Raji (cell line): ENCODE results near the gene TM4SF18.

Source experiments
- POLR2A ChIP-seq: IDR thresholded peaks from 2 replicates; pipeline ENCODE4 v1.6.1; 2011; ENCODE audit warnings: low read depth, low read length, control low read depth; ENCODE audit not compliant: insufficient read depth

TM4SF18 gene, protein sequence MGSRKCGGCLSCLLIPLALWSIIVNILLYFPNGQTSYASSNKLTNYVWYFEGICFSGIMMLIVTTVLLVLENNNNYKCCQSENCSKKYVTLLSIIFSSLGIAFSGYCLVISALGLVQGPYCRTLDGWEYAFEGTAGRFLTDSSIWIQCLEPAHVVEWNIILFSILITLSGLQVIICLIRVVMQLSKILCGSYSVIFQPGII

DNA sequence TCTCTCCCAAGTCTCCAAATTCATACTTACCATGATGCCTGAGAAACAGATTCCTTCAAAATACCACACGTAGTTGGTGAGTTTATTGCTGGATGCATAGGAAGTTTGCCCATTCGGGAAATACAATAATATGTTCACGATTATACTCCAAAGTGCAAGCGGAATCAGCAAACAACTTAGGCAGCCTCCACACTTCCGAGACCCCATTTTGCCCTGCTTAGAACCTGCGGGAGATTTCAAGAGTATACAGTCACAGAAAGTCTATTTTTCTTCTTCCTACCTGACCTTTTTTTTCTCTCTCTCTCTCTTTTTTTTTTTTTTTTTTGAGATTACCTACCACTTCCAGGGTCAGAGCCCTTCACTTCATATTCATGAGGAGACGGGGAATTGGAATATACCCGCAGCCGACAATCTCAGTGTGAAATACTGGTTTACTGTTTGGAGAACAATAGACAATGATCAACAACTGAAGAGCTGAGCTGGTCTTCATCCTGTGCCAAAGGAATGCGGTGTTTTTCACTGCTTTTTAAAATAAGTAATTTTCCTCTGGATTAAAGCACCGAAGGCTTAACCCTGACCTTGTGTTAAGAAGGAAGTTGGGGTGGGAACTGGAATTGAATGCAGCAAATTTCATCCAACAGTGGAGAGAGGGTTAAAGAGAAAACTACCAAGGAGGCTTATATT is at the start of gene TM4SF18:
Gene TM4SF18 (minus strand): TSS at position 461 of the 684 bp plus-strand sequence. CDS start 254 bp downstream, at position 207.
- no peak for TF ChIP-seq POLR2A

DNA sequence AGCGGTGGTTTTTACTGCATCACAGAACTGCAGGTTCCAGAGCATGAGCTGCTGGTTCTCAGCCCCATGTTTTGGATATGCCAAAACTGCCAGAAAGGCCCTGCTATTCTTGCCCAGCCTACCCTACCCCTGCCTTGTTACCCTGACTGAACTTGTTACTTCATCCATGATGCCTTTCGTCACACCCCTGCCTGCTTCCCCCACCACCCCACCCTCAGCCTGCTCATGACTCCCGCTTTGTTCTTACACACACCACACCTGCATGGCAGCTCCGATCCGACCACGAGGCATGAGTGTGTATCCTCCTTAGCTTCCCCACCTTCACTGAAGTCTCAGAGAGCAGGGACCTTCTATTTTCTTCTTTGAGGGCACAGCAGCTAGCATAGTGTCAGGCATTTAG is 49.1 kb upstream of the TM4SF18 start:
- no peak for TF ChIP-seq POLR2A

DNA sequence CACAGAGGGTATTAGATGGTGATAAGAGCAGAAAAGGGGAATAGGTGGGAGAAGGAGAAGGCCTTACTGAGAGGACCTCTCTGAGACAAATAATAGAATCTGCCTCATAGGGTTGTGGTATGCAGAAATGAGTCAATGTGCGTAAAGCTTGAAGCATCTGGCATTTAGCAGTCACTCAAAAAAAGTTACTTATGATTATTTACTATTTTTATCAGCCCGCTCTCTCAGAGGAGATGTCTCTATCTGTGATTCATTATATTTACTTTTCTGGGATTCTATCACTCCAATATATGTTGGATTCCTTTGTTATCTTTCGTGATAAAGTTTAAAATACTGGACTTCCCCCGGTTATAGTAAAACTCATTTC is 48.6 kb upstream of the TM4SF18 start:
- TF ChIP-seq POLR2A, result no peak

DNA sequence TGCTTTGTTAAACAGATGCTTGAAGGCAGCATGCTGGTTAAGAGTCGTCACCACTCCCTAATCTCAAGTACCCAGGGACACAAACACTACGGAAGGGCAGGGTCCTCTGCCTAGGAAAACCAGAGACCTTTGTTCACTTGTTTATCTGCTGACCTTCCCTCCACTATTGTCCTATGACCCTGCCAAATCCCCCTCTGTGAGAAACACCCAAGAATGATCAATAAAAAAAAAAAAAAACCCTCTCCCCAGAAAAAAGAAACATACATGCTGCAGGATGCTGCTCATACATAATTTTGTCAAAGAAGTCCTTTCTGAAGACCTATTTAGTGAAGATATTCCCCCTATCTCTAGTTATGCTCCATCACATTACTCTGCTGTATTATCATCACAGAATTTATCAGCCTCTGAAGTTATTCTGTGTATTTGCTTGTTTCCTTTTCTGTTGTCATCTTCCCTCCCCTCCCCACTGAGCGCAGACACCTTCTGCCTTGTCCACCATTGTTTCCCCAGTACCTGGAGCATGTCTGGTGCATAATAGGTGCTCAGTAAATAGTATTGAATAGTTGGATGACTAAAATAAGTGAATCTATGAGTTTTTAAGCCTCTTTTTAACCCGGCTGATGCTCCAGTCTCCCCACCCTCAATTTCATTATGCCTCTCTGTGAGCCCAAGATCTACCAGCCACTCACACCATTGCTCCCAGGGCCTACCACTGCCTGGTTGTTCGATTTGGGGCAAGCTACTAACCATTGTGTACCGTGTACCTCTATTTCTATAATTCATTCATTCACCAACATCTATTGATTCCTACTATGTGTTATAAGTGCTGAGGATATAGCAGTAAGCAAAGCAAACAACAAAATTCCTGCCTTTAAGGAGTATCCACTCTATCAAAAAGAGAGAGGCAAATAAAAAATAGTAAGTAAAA is 48.0 kb upstream of the TM4SF18 start:
- TF ChIP-seq POLR2A, result no peak

DNA sequence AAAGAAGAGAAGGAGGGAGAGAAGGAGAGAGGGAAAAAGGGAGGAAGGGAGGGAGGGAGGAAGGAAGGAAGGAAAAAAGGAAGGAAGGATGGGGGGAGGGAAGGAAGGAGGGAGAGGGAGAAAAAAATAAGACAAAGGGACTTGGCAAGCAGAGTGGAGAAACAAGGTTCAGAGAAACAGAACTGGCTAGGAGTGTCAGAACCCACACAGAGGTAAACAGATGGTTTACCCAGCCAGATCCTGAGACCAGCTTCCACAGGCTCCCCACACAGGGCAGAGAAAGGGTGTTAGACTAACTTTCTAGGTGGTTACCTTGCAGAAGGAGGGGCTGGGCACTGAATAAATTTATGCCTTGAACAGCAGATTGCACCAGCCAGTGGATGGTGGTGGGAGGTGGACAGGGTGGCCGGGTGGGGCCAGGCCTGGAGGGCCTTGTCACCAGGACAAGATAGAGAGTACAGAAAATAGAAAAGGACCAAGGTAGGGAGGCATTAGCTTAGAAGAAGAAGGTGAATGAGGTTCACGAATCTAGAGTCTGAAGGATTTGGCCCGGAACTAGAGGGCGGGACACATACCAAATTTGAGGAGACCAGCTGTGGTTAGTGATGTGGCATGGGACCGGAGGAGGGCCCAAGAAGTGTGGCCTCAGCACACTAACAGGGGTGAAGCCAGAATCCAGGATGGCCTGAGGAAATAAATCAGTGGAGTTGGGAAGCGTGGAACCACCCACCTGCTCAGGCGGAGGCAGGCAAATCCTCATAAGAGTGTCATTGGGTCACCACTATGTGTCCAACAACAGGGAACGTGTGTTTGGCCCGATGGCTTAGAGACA is 45.3 kb upstream of the TM4SF18 start:
- no peak for TF ChIP-seq POLR2A

DNA sequence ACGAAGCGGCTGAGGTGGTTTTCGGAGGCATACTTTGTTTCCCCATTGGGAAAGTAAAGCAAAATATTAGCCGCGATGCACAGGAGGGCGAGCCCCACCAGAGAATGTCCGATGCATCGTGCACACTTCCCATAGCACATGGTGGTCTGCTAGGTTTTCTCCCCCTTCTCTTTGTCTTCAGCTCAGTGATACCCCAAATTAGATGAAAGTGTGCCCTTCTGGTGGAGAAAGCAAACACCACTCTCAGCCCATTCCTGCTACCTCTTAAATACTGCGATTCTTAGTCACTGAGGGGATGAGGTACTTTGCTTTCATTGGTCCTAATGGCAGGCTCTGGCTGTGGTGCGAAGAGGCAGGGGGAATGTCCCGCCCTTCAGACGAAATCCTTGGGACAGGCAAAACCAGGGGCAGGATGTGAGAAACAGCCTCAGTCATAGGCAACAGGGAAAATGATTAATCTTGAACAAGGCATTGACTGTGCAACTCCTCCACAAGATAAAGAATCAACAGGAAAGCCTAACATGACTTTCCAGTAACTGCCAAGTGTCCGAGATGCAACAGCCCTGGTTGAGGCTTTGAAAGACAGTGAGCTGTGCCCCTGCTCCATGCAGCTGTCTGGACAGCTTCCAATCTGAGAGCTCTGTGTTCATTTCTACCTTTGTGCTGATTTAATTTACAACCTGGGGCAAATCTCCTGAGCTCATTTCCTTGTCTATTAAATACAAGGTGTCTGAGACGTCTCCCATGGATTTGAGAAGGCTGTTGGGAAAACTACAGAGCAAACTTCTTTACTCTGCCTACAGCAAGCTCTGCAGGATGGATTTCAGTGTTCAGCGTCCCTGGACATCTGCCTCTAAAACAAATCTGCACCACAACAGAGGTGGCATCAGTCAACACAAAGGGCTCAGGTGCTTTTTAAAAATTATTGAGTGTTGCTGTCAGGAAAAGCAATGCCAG is 44.2 kb upstream of the TM4SF18 start, which contains the start of gene TM4SF1:
Gene TM4SF1 (minus strand): TSS at position 242 of the 957 bp plus-strand sequence. CDS start 102 bp downstream, at position 140.
- no peak for TF ChIP-seq POLR2A

DNA sequence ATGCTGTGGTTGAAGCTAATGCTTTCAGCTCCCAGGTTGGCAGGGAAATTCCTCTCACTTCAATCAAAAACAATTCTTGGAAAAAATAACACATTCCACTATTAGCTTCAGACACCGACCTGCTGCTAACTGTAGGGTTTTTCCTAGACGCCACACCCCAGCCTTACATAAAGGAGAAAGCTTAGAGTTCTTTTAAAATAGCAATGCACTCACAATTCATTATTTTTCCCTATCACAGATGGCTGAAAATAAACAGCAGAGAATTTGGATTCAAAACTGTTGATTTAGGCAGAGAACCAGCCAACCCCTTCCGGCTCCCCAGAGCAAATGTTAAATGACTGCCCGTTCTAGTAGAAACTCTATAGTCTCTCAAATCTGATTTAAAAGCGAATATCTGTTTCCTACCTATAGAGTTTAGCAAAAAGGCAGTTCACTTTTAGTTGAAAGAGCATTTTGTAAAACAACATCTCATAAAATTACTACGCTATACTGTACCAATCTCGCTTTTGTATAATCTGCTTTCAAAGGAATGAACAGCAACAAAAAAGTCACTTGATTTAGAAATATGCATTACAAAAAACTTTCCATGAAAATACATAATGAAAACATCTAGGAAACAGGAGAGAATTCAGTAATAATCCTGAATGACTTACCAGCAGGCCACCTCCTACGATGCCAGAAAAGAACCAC is 43.4 kb upstream of the TM4SF18 start:
- no peak for TF ChIP-seq POLR2A

DNA sequence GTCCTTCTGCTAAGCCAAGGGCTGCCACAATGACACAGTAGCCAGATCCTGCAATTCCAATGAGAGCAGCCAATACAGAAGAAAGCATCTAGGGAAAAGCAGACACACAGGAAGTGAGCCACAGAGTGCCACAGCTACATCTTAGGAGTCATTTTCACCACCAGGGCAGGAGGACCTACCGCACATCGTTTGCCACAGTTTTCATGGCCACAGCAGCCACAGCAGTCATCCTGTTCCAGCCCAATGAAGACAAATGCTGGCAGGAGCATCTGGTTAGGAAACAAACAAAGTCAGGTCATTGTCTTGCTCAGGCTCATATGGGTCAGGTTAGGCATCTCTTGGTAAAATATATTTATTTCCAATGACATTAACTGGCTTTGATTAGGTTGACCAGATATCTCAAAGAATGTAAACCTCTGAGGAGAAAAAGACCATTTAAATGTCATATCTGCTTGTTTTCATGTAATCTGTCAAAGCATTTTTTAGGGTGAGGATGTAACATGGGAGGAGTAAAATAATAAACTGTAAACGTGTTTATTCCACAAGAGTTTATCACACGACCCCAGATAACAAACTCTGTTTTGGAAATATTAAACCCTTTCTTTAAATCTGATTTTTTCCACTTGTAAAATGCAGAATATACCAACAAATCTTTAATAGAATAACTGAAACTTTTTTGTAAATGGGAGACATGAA is 42.2 kb upstream of the TM4SF18 start:
- no peak for TF ChIP-seq POLR2A

DNA sequence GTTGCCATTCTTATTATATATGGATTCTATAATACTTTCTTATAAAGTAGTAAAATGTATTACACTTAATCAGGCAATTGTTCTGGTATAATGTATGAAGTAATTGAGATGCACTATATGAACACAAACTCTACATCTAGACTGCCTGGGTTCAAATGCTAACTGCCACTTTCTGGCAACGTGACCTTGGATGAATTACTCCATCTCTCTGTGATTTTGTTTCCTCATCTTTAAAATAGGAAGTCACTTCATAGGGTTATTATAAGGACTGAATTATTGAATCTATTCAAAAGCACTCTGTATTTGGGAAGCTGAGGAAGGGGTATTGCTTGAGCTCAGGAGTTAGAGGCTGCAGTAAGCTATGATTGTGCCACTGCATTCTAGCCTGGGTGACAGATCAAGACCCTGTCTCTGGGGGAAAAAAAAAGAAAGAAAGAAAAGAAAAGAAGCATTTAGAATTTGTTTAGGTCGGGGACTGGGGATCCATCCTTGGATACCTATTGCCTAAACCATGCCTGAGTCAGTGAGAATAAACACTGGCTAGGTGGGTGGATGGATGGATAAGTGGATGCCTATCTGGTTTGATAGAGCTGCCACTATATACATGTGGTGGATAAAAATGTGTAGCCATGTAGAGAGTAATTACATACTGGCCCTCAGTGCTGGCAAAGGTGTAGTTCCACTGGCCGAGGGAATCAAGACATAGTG is 41.5 kb upstream of the TM4SF18 start:
- TF ChIP-seq POLR2A, result no peak

DNA sequence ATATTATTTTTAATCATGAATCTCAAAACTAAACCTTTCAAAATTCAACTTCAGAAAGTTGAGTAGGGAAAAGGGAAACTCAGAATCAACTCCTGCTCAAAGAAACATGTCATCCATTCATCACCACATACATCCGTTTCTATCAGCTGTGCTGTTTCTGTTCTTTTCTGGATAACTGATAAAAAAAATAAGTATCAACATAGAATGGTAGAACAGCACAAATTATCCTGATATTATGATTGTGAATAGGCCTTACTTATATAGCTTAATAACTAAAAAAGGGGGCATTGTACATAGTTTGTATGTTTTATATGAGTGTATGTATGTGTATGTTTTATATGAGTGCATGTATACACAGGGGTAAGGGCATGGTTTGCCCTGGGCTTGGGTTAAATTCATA is 41.0 kb upstream of the TM4SF18 start:
- TF ChIP-seq POLR2A, result no peak

DNA sequence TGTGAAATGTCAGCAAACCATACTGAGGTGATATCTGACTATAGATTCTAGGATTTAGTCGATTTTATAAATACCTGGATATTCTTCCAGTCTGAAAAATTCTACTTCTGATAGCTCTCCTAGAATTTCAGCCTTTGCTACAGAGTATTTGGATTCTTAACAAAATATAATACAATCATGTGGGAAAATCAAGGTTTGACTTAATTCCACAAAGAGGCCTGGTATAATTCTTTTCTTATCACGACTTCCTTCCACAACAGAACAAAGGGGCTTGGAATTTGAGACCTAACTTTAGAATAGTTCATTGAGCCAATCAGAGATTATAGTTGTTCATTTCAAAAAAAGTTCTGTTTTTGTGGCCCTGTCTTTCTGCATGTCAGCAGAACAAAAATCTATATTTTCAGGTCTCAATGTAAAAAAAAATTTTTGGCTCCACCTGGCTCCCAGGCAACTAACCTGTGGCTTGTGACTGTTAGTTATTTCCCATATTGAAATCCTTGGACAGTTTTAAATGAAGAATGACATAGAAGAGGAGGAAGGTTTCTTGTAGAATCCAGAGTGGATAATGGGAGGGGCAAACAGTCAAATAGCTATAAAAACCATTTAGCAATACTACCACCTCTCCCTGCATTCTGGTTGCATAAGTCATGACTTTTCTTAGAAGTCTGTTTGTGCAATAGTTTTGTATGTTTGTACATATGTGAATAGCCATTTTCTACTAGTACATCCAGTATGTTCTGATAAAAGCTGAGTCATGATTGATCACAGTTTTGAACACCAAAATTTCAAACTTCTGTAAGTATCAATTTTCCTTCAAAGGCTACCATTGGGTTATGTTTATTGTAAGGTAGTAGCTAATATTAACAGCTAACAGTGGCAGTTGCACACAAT is 40.0 kb upstream of the TM4SF18 start:
- TF ChIP-seq POLR2A, result no peak
